HUES64 (cell line): ENCODE data around the gene DPP8. TPM values are rescaled to one million over a fixed set of nuclear protein-coding genes. Genes with fewer than 3 reads are reported as not detected.
"Not testable (repeated sequence)": the region's sequence is repeated elsewhere in the genome, so short reads cannot be mapped to it uniquely, and the experiment has no call there.

Source experiments
- H3K27ac ChIP-seq: 2 replicates; pipeline ENCODE4 v1.7.0; 2013; ENCODE audit warnings: low read depth, low read length, inconsistent platforms
- H3K27me3 ChIP-seq: 2 replicates; pipeline ENCODE4 v1.6.1; 2013; ENCODE audit warnings: mild to moderate bottlenecking, low read length; ENCODE audit not compliant: insufficient read depth
- H3K36me3 ChIP-seq: 2 replicates; pipeline ENCODE4 v1.6.1; 2013; ENCODE audit warnings: mild to moderate bottlenecking, low read length; ENCODE audit not compliant: insufficient read depth
- H3K4me1 ChIP-seq: 2 replicates; pipeline ENCODE4 v1.6.1; 2013; ENCODE audit warnings: mild to moderate bottlenecking, low read length, moderate library complexity; ENCODE audit not compliant: insufficient read depth
- H3K4me3 ChIP-seq: 2 replicates; pipeline ENCODE4 v1.5.1; 2013; ENCODE audit warnings: mild to moderate bottlenecking, low read length, moderate library complexity
- H3K9ac ChIP-seq: 2 replicates; pipeline ENCODE4 v1.6.1; 2013; ENCODE audit warnings: mild to moderate bottlenecking, low read depth, low read length
- H3K9me3 ChIP-seq: 2 replicates; pipeline ENCODE4 v1.6.1; 2013; ENCODE audit warnings: low read depth, low read length; ENCODE audit not compliant: insufficient read depth
- WGBS: fragments of 150-250, 120-280 bp; methylation state at CpG from one replicate; pipeline ENCODE4 v1.1.7; 2013; ENCODE audit warnings: missing lambda C conversion rate; 5-methylcytosine and 5-hydroxymethylcytosine counted together
- polyA plus RNA-seq, 2 experiments: library from polyadenylated mRNA; stranded (reverse); fragments of 50-300 nt; gene quantifications; one replicate each; pipeline ENCODE4 v1.2.3, GENCODE V29; 2013

The DPP8 gene
- polyA plus RNA-seq (2013, experiment 1 of 2), result 13.0 TPM
- 16.7 TPM for polyA plus RNA-seq (2013, experiment 2 of 2)

GRCh38 chr15:65516997-65517865 lies at the start of gene DPP8:
Gene DPP8, minus strand, starts transcription at chr15:65517689. Its CDS starts 5,136 bp downstream, at chr15:65512553.
- 1% methylated on average over 75 of the region's 75 CpGs for whole genome bisulfite sequencing
- peaks cover 30% of the 10 kb centered on the region for H3K36me3 ChIP-seq
- H3K4me1 ChIP-seq, result peaks cover 8% of the 10 kb centered on the region; the same call in 1 of the 2 replicates
- H3K9me3 ChIP-seq, result no peaks in the 10 kb centered on the region
- H3K27me3 ChIP-seq, result no peaks in the 10 kb centered on the region
- peak within 1 kb of the TSS; percentile 94 for H3K9ac ChIP-seq
- H3K27ac ChIP-seq, result peak within 1 kb of the TSS; percentile 95
- peak within 1 kb of the TSS; percentile 83 for H3K4me3 ChIP-seq

- Histone ChIP-seq H3K36me3 (peaks cover 98% of the 10 kb centered on the region), H3K4me1 (no peaks in the 10 kb centered on the region), H3K9ac (no peak overlapping the region), H3K4me3 (no peak overlapping the region), H3K9me3 (peaks cover 13% of the 10 kb centered on the region; the same call in 1 of the 2 replicates), H3K27ac (no peak overlapping the region), H3K27me3 (no peaks in the 10 kb centered on the region)
- WGBS, result 92% methylated on average over 6 of the region's 6 CpGs
Observed at GRCh38 chr15:65561934-65562333, 44.4 kb upstream of the DPP8 start.

GRCh38 chr15:65559941-65560340 lies 42.5 kb upstream of the DPP8 start:
- Histone ChIP-seq H3K4me1 (no peaks in the 10 kb centered on the region), H3K36me3 (peaks cover 98% of the 10 kb centered on the region), H3K27me3 (no peaks in the 10 kb centered on the region), H3K9ac (no peak overlapping the region), H3K4me3 (no peak overlapping the region), H3K27ac (no peak overlapping the region), H3K9me3 (0 out of 2 replicates have a peak, but pooled peaks cover 2% of the 10 kb centered on the region)

GRCh38 chr15:65558997-65559760 lies 41.7 kb upstream of the DPP8 start:
- Histone ChIP-seq H3K27ac (no peak overlapping the region), H3K27me3 (no peaks in the 10 kb centered on the region), H3K36me3 (peaks cover 96% of the 10 kb centered on the region), H3K4me3 (no peak overlapping the region), H3K9ac (no peak overlapping the region), H3K9me3 (0 out of 2 replicates have a peak, but pooled peaks cover 1% of the 10 kb centered on the region), H3K4me1 (no peaks in the 10 kb centered on the region)
- WGBS, result 94% methylated on average over 6 of the region's 6 CpGs

- no peaks in the 10 kb centered on the region for H3K27me3 ChIP-seq
- WGBS, result 94% methylated on average over 5 of the region's 5 CpGs
- H3K36me3 ChIP-seq, result peaks cover 96% of the 10 kb centered on the region
- H3K27ac ChIP-seq, result no peak overlapping the region
- no peak overlapping the region for H3K4me3 ChIP-seq
- no peak overlapping the region for H3K9ac ChIP-seq
- no peaks in the 10 kb centered on the region for H3K4me1 ChIP-seq
- no peaks in the 10 kb centered on the region for H3K9me3 ChIP-seq
Observed at GRCh38 chr15:65558336-65558735, 40.8 kb upstream of the DPP8 start.

- 97% methylated on average over 7 of the region's 7 CpGs for WGBS
- no peak overlapping the region for H3K27ac ChIP-seq
- H3K9ac ChIP-seq, result no peak overlapping the region
- H3K4me3 ChIP-seq, result no peak overlapping the region
- no peaks in the 10 kb centered on the region for H3K9me3 ChIP-seq
- H3K36me3 ChIP-seq, result peaks cover 89% of the 10 kb centered on the region
- no peaks in the 10 kb centered on the region for H3K27me3 ChIP-seq
- H3K4me1 ChIP-seq, result no peaks in the 10 kb centered on the region
Observed at GRCh38 chr15:65556622-65557021, 39.1 kb upstream of the DPP8 start.

- H3K36me3 ChIP-seq, result peaks cover 61% of the 10 kb centered on the region
- H3K9me3 ChIP-seq, result no peaks in the 10 kb centered on the region
- H3K4me1 ChIP-seq, result peaks cover 5% of the 10 kb centered on the region; the same call in 1 of the 2 replicates
- H3K9ac ChIP-seq, result no peak overlapping the region
- 94% methylated on average over 3 of the region's 3 CpGs for WGBS
- no peak overlapping the region for H3K27ac ChIP-seq
- H3K4me3 ChIP-seq, result no peak overlapping the region
- no peaks in the 10 kb centered on the region for H3K27me3 ChIP-seq
Observed at GRCh38 chr15:65553691-65554090, 36.2 kb upstream of the DPP8 start.

- not testable (repeated sequence) for H3K9ac ChIP-seq, H3K9me3 ChIP-seq, H3K27ac ChIP-seq, H3K27me3 ChIP-seq, H3K4me1 ChIP-seq, H3K4me3 ChIP-seq
- WGBS, result 100% methylated on average over 3 of the region's 6 CpGs
- H3K36me3 ChIP-seq, result peaks cover 53% of the 10 kb centered on the region
Observed at GRCh38 chr15:65552851-65553250, 35.4 kb upstream of the DPP8 start.

- H3K4me3 ChIP-seq, result no peak overlapping the region
- no peak overlapping the region for H3K9ac ChIP-seq
- H3K27ac ChIP-seq, result no peak overlapping the region
- no peaks in the 10 kb centered on the region for H3K27me3 ChIP-seq
- H3K36me3 ChIP-seq, result peaks cover 37% of the 10 kb centered on the region
- H3K4me1 ChIP-seq, result peaks cover 5% of the 10 kb centered on the region; the same call in 1 of the 2 replicates
- no peaks in the 10 kb centered on the region for H3K9me3 ChIP-seq
- WGBS, result 89% methylated on average over 2 of the region's 2 CpGs
Observed at GRCh38 chr15:65551183-65551582, 33.7 kb upstream of the DPP8 start.

- H3K4me1 ChIP-seq, result peaks cover 5% of the 10 kb centered on the region; the same call in 1 of the 2 replicates
- H3K9me3 ChIP-seq, result no peaks in the 10 kb centered on the region
- no peak overlapping the region for H3K27ac ChIP-seq
- WGBS, result 63% methylated on average over 3 of the region's 3 CpGs
- no peak overlapping the region for H3K4me3 ChIP-seq
- H3K27me3 ChIP-seq, result no peaks in the 10 kb centered on the region
- H3K36me3 ChIP-seq, result peaks cover 32% of the 10 kb centered on the region
- no peak overlapping the region for H3K9ac ChIP-seq
Observed at GRCh38 chr15:65550681-65551098, 33.2 kb upstream of the DPP8 start.

GRCh38 chr15:65549288-65549687 lies 31.8 kb upstream of the DPP8 start:
- H3K4me1 ChIP-seq, H3K27ac ChIP-seq, H3K4me3 ChIP-seq, H3K9ac ChIP-seq, H3K27me3 ChIP-seq, H3K9me3 ChIP-seq: not testable (repeated sequence)
- 96% methylated on average over 6 of the region's 9 CpGs for whole genome bisulfite sequencing
- peaks cover 20% of the 10 kb centered on the region for H3K36me3 ChIP-seq
